Panc1 (cell line): ENCODE measurements around the gene ATP6V1B1.

Source experiments
- CTCF ChIP-seq: fragments of 450-650 bp; IDR thresholded peaks from 2 replicates; pipeline ENCODE4 v1.5.1; 2017; ENCODE audit warnings: mild to moderate bottlenecking
- POLR2AphosphoS5 ChIP-seq: IDR thresholded peaks from 2 replicates; pipeline ENCODE4 v1.6.1; 2012; ENCODE audit warnings: mild to moderate bottlenecking, low read depth, low read length, moderate library complexity
- REST ChIP-seq, 2 experiments: IDR thresholded peaks; 2 replicates each; pipeline ENCODE4 v1.6.1; 2011 to 2012; ENCODE audit warnings: low read depth in 2 of 2, control low read depth in 1 of 2, low read length in 1 of 2, mild to moderate bottlenecking in 1 of 2, moderate library complexity in 1 of 2; ENCODE audit not compliant: insufficient read depth in 1 of 2

- no peak for TF ChIP-seq CTCF
- TF ChIP-seq POLR2AphosphoS5 = no peak
- no peak for TF ChIP-seq REST (IDR thresholded peaks at IDR 0.05; ENCODE audit: insufficient read depth in 1 of 2, low read depth in 2 of 2, low read length in 1 of 2)
Observed at GRCh38 chr2:70936979-70937811, 1.5 kb downstream of the ATP6V1B1 start.
